ENCODE measurements around the gene SMIM27. TPM values are rescaled to one million over a fixed set of nuclear protein-coding genes. Genes with fewer than 3 reads are reported as not detected.

SMIM27 gene
- total and polyA plus RNA-seq, 8 donors = 2.4 to 21.4 (median 11.6) TPM; not detected in 2

DNA sequence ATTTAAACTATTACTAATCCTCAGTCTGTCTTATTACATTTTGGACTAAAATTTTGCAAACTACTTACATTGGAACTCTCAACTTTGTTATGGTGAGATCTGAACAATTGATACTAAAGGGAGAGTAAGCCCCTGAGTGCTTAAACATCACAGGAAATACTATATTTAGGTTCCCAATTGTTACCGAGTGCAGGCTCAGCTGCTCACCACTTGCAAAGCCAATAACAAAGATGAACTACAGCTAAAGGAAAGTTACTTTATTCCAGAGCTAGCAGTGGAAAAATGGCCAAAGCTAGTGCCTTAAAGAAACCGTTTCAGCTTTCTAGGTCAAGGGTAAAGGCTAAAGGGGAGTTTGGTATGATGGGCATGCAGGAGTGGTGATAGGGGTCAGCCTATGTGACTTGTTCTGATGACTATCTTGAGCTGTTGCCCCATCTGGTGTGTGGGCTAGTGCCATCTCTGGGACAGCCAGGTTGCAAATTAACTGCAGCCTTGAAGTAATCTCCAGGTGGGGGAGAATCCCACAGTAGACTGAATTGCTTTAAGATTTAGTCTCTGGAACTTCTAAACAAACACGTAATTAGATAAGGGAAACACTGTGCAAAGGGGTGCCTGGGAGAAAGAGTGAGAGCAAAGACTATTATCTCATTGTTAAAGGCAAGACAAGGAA, 28.6 kb downstream of the SMIM27 start:
- Histone ChIP-seq H3K4me3 (no peak overlapping the region), H3K36me3 (no peaks in the 10 kb centered on the region), H3K27ac (no peak overlapping the region), H3K9me3 (no peaks in the 10 kb centered on the region), H3K27me3 (peaks cover 0 to 10% (median 0%) of the 10 kb centered on the region in 3 donors), H3K4me1 (peaks cover 0 to 8% (median 3%) of the 10 kb centered on the region in 4 donors)
- DNase-seq = no peak
- intact Hi-C loops (cut with DNase I; ENCODE audit: low total_unique reads) = loop anchor here (5.0 kb wide), 2 partner anchors 203 to 387 kb away; no protein-coding TSS in a partner anchor
- 6 to 16% (median 12%) methylated on average over 3 of the region's 3 CpGs for WGBS, 5 donors
- no peak for TF ChIP-seq EP300 (IDR thresholded peaks at IDR 0.05)
- no peak for TF ChIP-seq POLR2A (IDR thresholded peaks at IDR 0.05)
- no peak for TF ChIP-seq POLR2AphosphoS5 (IDR thresholded peaks at IDR 0.05)
- TF ChIP-seq, protein P1, sequence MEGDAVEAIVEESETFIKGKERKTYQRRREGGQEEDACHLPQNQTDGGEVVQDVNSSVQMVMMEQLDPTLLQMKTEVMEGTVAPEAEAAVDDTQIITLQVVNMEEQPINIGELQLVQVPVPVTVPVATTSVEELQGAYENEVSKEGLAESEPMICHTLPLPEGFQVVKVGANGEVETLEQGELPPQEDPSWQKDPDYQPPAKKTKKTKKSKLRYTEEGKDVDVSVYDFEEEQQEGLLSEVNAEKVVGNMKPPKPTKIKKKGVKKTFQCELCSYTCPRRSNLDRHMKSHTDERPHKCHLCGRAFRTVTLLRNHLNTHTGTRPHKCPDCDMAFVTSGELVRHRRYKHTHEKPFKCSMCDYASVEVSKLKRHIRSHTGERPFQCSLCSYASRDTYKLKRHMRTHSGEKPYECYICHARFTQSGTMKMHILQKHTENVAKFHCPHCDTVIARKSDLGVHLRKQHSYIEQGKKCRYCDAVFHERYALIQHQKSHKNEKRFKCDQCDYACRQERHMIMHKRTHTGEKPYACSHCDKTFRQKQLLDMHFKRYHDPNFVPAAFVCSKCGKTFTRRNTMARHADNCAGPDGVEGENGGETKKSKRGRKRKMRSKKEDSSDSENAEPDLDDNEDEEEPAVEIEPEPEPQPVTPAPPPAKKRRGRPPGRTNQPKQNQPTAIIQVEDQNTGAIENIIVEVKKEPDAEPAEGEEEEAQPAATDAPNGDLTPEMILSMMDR (IDR thresholded peaks at IDR 0.05) = no peak

DNA sequence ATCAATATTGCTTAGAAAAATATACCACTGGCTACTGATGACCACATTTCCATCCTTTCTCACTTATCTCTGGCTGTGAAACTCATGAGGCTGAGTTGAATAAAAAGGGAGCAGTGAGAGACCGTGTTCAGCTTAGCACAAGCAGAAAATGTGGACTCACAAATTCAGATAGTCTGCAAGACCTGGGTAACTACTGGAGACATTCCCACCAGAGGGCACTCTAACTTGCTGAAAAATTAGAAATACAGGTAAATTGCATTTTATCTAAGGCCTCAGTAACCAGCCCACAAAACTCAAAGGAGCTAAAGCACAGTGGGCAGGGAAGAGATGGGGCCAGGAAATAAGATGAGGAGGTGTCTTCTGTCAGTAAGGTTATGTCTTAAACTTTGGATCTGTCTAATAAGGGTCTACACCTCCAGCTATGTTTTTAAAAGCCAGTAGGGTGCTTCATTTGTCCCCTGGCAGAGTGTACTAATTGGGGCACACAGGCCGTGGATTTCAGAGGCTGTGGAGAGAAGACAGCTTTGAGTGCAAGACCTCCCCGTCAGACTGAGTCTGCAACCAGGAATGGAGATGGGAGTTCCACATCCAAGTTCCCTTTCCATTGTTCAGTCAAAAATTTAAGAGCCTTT, 29.5 kb downstream of the SMIM27 start:
- intact Hi-C loops (cut with DNase I; ENCODE audit: low total_unique reads) = loop anchor here (5.0 kb wide), 2 partner anchors 204 to 386 kb away; no protein-coding TSS in a partner anchor
- Histone ChIP-seq H3K27ac (no peak overlapping the region), H3K9me3 (no peaks in the 10 kb centered on the region), H3K36me3 (no peaks in the 10 kb centered on the region), H3K4me1 (peaks cover 0 to 8% (median 3%) of the 10 kb centered on the region in 4 donors), H3K27me3 (peaks cover 0 to 15% (median 0%) of the 10 kb centered on the region in 3 donors), H3K4me3 (no peak overlapping the region)
- DNase-seq = peak in 1 of 2 donors; percentile 79
- WGBS, 5 donors = 31 to 43% (median 34%) methylated on average over 3 of the region's 3 CpGs
- TF ChIP-seq, protein P1 (IDR thresholded peaks at IDR 0.05) = peak in 4 of 7 experiments; percentile 9 to 40 (median 26)
- TF ChIP-seq POLR2AphosphoS5 (IDR thresholded peaks at IDR 0.05) = no peak

DNA sequence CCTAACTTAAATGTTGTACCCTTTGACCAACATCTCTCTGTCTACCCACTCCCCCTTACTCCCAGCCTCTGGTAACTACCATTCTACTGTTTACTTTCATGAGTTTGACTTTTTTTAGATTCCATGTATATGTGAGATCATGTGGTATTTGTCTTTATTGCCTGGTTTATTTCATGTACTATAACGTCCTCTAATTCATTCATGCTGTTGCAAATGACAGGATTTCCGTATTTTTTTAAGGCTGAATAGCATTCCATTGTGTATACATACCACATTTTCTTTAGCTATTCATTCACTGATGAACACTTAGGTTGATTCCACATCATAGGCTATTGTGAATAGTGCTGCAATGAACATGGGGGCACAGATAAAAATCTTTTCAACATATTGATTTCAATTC, 32.7 kb downstream of the SMIM27 start:
- intact Hi-C loops (cut with DNase I; ENCODE audit: low total_unique reads) = loop anchor here (5.0 kb wide), 2 partner anchors 207 to 383 kb away; no protein-coding TSS in a partner anchor
- Histone ChIP-seq H3K27me3 (peaks cover 0 to 15% (median 0%) of the 10 kb centered on the region in 3 donors), H3K4me1 (no peaks in the 10 kb centered on the region), H3K27ac (no peak overlapping the region), H3K9me3 (no peaks in the 10 kb centered on the region), H3K36me3 (no peaks in the 10 kb centered on the region), H3K4me3 (no peak overlapping the region)
- TF ChIP-seq EP300 (IDR thresholded peaks at IDR 0.05) = no peak
- TF ChIP-seq POLR2A (IDR thresholded peaks at IDR 0.05) = no peak
- TF ChIP-seq POLR2AphosphoS5 (IDR thresholded peaks at IDR 0.05) = no peak
- TF ChIP-seq, protein P1 (IDR thresholded peaks at IDR 0.05) = no peak
- 28 to 44% (median 33%) methylated on average over 2 of the region's 2 CpGs for WGBS, 5 donors
- no peak for DNase-seq

DNA sequence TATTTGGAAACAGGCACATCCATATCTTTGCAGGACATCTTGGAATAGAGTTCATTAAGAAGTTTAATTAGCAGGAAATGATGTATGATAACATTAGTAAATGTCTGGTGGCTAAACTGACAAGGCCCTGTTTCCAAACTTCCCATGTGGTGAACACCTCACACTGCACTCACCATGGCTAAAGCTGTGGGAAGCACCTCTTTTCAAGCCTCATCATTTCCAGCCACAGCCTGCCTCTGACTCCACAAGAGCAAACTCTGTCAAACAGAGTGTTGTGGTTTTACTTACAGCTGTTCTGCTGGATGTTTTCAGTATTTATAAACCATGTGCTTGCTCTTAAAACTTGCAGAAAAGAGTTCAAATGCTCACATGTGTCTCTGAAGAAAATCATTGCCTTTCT, 35.8 kb downstream of the SMIM27 start:
- intact Hi-C loops (cut with DNase I; ENCODE audit: low total_unique reads) = no loop called here
- Histone ChIP-seq H3K27me3 (peaks cover 0 to 6% (median 0%) of the 10 kb centered on the region in 3 donors), H3K4me3 (no peak overlapping the region), H3K9me3 (no peaks in the 10 kb centered on the region), H3K36me3 (no peaks in the 10 kb centered on the region), H3K4me1 (no peaks in the 10 kb centered on the region), H3K27ac (no peak overlapping the region)
- DNase-seq = no peak
- TF ChIP-seq EP300 (IDR thresholded peaks at IDR 0.05) = no peak
- no peak for TF ChIP-seq POLR2A (IDR thresholded peaks at IDR 0.05)
- TF ChIP-seq, protein P1 (IDR thresholded peaks at IDR 0.05) = no peak
- no peak for TF ChIP-seq POLR2AphosphoS5 (IDR thresholded peaks at IDR 0.05)
